GM19240 (cell line): ENCODE data around the gene CSRNP3.
A peak's percentile ranks its signal among the peaks of the same experiment; 100 is the strongest.

Experiments
- DNase-seq: peaks from one replicate; pipeline ENCODE4 v3.0.0; 2011; ENCODE audit warnings: low spot score; ENCODE audit not compliant: insufficient read length

The CSRNP3 gene

GRCh38 chr2:165539985-165540384, 70.5 kb downstream of the CSRNP3 start:
- DNase-seq: no peak

GRCh38 chr2:165544897-165545296, 75.4 kb downstream of the CSRNP3 start:
- DNase-seq: peak; percentile 2

- DNase-seq: no peak
Observed at GRCh38 chr2:165547900-165548299, 78.4 kb downstream of the CSRNP3 start.

GRCh38 chr2:165549619-165550018, 80.1 kb downstream of the CSRNP3 start:
- no peak for DNase-seq

- DNase-seq: no peak
Observed at GRCh38 chr2:165558832-165559231, 89.3 kb downstream of the CSRNP3 start.

GRCh38 chr2:165560377-165560988, 91.0 kb downstream of the CSRNP3 start:
- no peak for DNase-seq

- no peak for DNase-seq
Observed at GRCh38 chr2:165561516-165561915, 92.0 kb downstream of the CSRNP3 start.

- no peak for DNase-seq
Observed at GRCh38 chr2:165562233-165562632, 92.7 kb downstream of the CSRNP3 start.

GRCh38 chr2:165563468-165564225, 94.1 kb downstream of the CSRNP3 start:
- DNase-seq: no peak

GRCh38 chr2:165566008-165566407, 96.5 kb downstream of the CSRNP3 start:
- DNase-seq: no peak

GRCh38 chr2:165567273-165567672, 97.8 kb downstream of the CSRNP3 start:
- no peak for DNase-seq

GRCh38 chr2:165568361-165568760, 98.9 kb downstream of the CSRNP3 start:
- DNase-seq: no peak

- DNase-seq: no peak
Observed at GRCh38 chr2:165571477-165571876, 102.0 kb downstream of the CSRNP3 start.

- no peak for DNase-seq
Observed at GRCh38 chr2:165572151-165572550, 102.7 kb downstream of the CSRNP3 start.

- no peak for DNase-seq
Observed at GRCh38 chr2:165573534-165574461, 104.3 kb downstream of the CSRNP3 start.

GRCh38 chr2:165575044-165575615, 105.6 kb downstream of the CSRNP3 start:
- DNase-seq: no peak

- no peak for DNase-seq
Observed at GRCh38 chr2:165576409-165577154, 107.1 kb downstream of the CSRNP3 start.

GRCh38 chr2:165582409-165582808, 112.9 kb downstream of the CSRNP3 start:
- DNase-seq: no peak

- no peak for DNase-seq
Observed at GRCh38 chr2:165582863-165583506, 113.5 kb downstream of the CSRNP3 start.

GRCh38 chr2:165584126-165584654, 114.7 kb downstream of the CSRNP3 start:
- DNase-seq: no peak
